Neural progenitor cell (in vitro differentiated cells): ENCODE measurements around the gene FRYL. TPM values are rescaled to one million over a fixed set of nuclear protein-coding genes. Genes with fewer than 3 reads are reported as not detected.
"Not testable (repeated sequence)": the region's sequence is repeated elsewhere in the genome, so short reads cannot be mapped to it uniquely, and the experiment has no call there.

Experiments used
- DNase-seq: peaks from one replicate; pipeline ENCODE4 v3.0.0-alpha.2; 2016; ENCODE audit warnings: low spot score
- H2AFZ ChIP-seq: fragments of 200-600 bp; sonication (generic); replicated peaks from 2 replicates; pipeline ENCODE4 v1.6.1; 2016; ENCODE audit warnings: antibody characterized with exemption
- H3F3A ChIP-seq: fragments of 200-600 bp; sonication (generic); 2 replicates; pipeline ENCODE4 v1.6.1; 2016; ENCODE audit warnings: antibody characterized with exemption, low read depth
- H3K27ac ChIP-seq: fragments of 200-600 bp; sonication (generic); 2 replicates; pipeline ENCODE4 v1.5.1; 2016; ENCODE audit warnings: mild to moderate bottlenecking
- H3K27me3 ChIP-seq: fragments of 200-600 bp; sonication (generic); 2 replicates; pipeline ENCODE4 v1.6.1; 2016; ENCODE audit warnings: mild to moderate bottlenecking, moderate library complexity
- H3K36me3 ChIP-seq: fragments of 200-600 bp; sonication (generic); 2 replicates; pipeline ENCODE4 v1.5.1; 2016
- H3K4me1 ChIP-seq: fragments of 200-600 bp; sonication (generic); 2 replicates; pipeline ENCODE4 v1.6.1; 2016; ENCODE audit warnings: mixed run types
- H3K4me2 ChIP-seq: fragments of 200-600 bp; sonication (generic); 2 replicates; pipeline ENCODE4 v1.6.1; 2016
- H3K4me3 ChIP-seq: fragments of 200-600 bp; sonication (generic); 2 replicates; pipeline ENCODE4 v1.5.1; 2016
- H3K79me2 ChIP-seq: fragments of 200-600 bp; sonication (generic); 2 replicates; pipeline ENCODE4 v1.6.1; 2016; ENCODE audit warnings: low read depth
- H3K9ac ChIP-seq: fragments of 200-600 bp; sonication (generic); 2 replicates; pipeline ENCODE4 v1.6.1; 2016
- H3K9me3 ChIP-seq: fragments of 200-600 bp; sonication (generic); 2 replicates; pipeline ENCODE4 v1.5.1; 2016; ENCODE audit warnings: low read depth
- H4K20me1 ChIP-seq: fragments of 200-600 bp; sonication (generic); 2 replicates; pipeline ENCODE4 v1.6.1; 2016; ENCODE audit warnings: low read depth
- H3K27ac Mint-ChIP-seq: 3 replicates; pipeline ENCODE4 v1.8.0; 2021; ENCODE audit warnings: mixed read lengths
- H3K27me3 Mint-ChIP-seq: 2 replicates; pipeline ENCODE4 v1.8.0; 2022; ENCODE audit warnings: low read depth, mild to moderate bottlenecking, inconsistent platforms, moderate library complexity, mixed read lengths; ENCODE audit not compliant: insufficient read depth
- H3K36me3 Mint-ChIP-seq: 3 replicates; pipeline ENCODE4 v1.8.0; 2021; ENCODE audit warnings: mixed read lengths
- H3K4me1 Mint-ChIP-seq: 3 replicates; pipeline ENCODE4 v1.8.0; 2021; ENCODE audit warnings: mixed read lengths
- H3K4me3 Mint-ChIP-seq: 3 replicates; pipeline ENCODE4 v1.8.0; 2021; ENCODE audit warnings: mild to moderate bottlenecking, moderate library complexity, mixed read lengths
- H3K9me3 Mint-ChIP-seq: 3 replicates; pipeline ENCODE4 v1.8.0; 2020; ENCODE audit warnings: mixed read lengths
- CTCF ChIP-seq: fragments of 200-600 bp; sonication (generic); IDR thresholded peaks from 2 replicates; pipeline ENCODE4 v1.5.1; 2017; ENCODE audit warnings: antibody characterized with exemption, mild to moderate bottlenecking
- EZH2 ChIP-seq: fragments of 200-600 bp; sonication (generic); IDR thresholded peaks from 2 replicates; pipeline ENCODE4 v1.6.1; 2017; ENCODE audit warnings: antibody characterized with exemption, mild to moderate bottlenecking, moderate library complexity
- EZH2phosphoT487 ChIP-seq: fragments of 200-600 bp; sonication (generic); IDR thresholded peaks from 2 replicates; pipeline ENCODE4 v1.6.1; 2017; ENCODE audit warnings: antibody characterized with exemption
- total RNA-seq: library from RNA; depleted of rRNA; stranded (reverse); fragments of >200 nt; gene quantifications from 2 replicates; pipeline ENCODE4 v1.2.3, GENCODE V29; 2015; ENCODE audit warnings: low replicate concordance

The FRYL gene
- total RNA-seq, 1 donor from 2014 or later, result 70.5 TPM

DNA sequence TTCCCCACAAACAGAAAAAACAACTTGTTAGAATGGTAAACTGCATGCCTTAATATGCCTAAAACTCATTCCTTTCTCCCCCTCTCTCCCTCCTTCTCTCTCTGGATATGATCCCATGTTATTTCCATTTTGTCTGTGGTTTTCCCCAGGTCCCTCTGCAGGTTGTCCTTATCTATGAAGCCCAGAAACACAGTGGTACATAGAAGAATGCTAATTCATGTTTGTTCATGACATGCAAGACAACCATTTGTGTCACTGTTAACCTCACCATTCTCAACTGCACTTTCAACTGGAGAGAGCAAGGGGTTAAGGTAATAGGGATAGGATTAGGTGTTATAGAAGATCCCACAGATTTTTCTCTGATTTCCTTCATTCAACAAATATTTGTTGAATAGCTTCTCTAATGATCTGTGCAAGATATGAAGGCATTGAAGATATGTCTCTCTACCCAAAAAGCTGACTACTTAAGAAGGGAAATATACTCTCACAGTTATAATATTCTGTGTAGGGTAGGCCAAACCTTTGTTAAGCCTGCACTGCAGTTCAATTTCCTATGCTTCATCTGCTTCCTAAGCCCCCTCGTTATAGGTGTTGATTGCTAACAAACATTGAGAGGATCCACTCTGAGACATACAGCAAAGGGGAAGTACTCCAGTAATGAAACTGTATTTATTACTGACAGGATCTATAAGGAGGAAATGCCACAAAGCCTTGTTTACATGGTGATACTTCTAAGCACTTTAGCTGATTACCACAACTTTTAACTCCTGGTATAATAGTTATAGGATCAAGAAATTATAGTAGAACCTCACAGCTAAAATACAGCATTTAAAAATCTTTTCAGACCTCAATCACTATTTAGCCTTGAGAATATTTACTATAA, 96.1 kb downstream of the FRYL start:
- Histone ChIP-seq H3K4me2 (no peak overlapping the region), H3K79me2 (peaks cover 72% of the 10 kb centered on the region), H3K27me3 (no peaks in the 10 kb centered on the region), H4K20me1 (peaks cover 48% of the 10 kb centered on the region), H3K4me3 (no peak overlapping the region), H3K27ac (peak overlapping the region; percentile 54), H2AFZ (no peak overlapping the region), H3K36me3 (no peaks in the 10 kb centered on the region), H3K9me3 (no peaks in the 10 kb centered on the region), H3K4me1 (peaks cover 9% of the 10 kb centered on the region), H3K9ac (no peak overlapping the region), H3F3A (peaks cover 11% of the 10 kb centered on the region)
- peaks cover 17% of the 10 kb centered on the region for H3K36me3 Mint-ChIP-seq
- no peak overlapping the region for H3K27ac Mint-ChIP-seq
- H3K27me3 Mint-ChIP-seq, result no peaks in the 10 kb centered on the region
- peaks cover 18% of the 10 kb centered on the region for H3K4me1 Mint-ChIP-seq
- DNase-seq, result no peak
- H3K9me3 Mint-ChIP-seq, result peaks cover 3% of the 10 kb centered on the region
- H3K4me3 Mint-ChIP-seq, result no peak overlapping the region
- no peak for TF ChIP-seq EZH2
- TF ChIP-seq CTCF, result no peak
- TF ChIP-seq EZH2phosphoT487, result no peak

DNA sequence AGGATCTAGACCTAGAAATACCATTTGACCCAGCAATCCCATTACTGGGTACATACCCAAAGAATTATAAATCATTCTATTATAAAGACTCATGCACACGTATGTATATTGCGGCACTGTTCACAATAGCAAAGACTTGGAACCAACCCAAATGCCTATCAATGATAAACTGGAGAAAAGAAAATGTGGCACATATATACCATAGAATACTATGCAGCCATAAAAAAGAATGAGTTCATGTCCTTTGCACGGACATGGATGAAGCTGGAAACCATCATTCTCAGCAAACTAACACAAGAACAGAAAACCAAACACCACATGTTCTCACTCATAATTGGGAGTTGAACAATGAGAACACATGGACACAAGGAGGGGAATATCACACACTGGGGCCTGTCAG, 97.2 kb downstream of the FRYL start:
- not testable (repeated sequence) for H3K27me3 ChIP-seq, H3K4me3 ChIP-seq, H3K4me3 Mint-ChIP-seq, H2AFZ ChIP-seq, H3K27ac ChIP-seq, H3K4me1 ChIP-seq, H3K4me2 ChIP-seq, H3K27me3 Mint-ChIP-seq, H3K36me3 ChIP-seq, DNase-seq, H3K9ac ChIP-seq, H3K9me3 Mint-ChIP-seq, H3K27ac Mint-ChIP-seq, H3K9me3 ChIP-seq
- Histone ChIP-seq H3F3A (peaks cover 11% of the 10 kb centered on the region), H4K20me1 (peaks cover 36% of the 10 kb centered on the region), H3K79me2 (peaks cover 63% of the 10 kb centered on the region)
- Mint-ChIP-seq H3K4me1 (peaks cover 15% of the 10 kb centered on the region), H3K36me3 (peaks cover 19% of the 10 kb centered on the region)

DNA sequence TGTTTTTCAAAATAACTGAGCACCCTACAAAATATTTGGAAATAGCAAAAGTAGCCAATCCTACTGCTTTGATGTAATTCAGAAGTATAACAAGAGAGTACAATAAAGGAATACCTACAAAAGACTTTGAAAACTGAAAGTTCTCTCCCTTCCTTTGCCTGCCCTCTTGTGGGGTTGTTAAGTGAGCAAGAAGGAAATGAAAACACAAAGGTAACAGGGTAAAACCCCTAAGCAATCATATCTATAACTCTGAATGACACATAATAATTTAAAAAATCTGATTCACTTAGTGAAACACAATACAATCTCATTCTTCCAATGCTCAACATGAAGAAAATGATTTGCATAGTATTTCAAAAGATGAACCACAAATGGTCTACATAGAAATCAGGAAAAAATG, 98.2 kb downstream of the FRYL start:
- Histone ChIP-seq H3K9ac (no peak overlapping the region), H3K9me3 (no peaks in the 10 kb centered on the region), H3F3A (peaks cover 11% of the 10 kb centered on the region), H3K79me2 (peaks cover 55% of the 10 kb centered on the region), H3K27ac (no peak overlapping the region), H3K4me2 (no peak overlapping the region), H3K36me3 (peaks cover 4% of the 10 kb centered on the region), H4K20me1 (peaks cover 28% of the 10 kb centered on the region), H3K4me3 (no peak overlapping the region), H3K4me1 (no peaks in the 10 kb centered on the region), H2AFZ (no peak overlapping the region), H3K27me3 (no peaks in the 10 kb centered on the region)
- H3K4me1 Mint-ChIP-seq, result peaks cover 6% of the 10 kb centered on the region
- TF ChIP-seq CTCF (peak; percentile 17), EZH2 (no peak), EZH2phosphoT487 (no peak)
- peaks cover 20% of the 10 kb centered on the region for H3K36me3 Mint-ChIP-seq
- H3K27me3 Mint-ChIP-seq, result no peaks in the 10 kb centered on the region
- peaks cover 7% of the 10 kb centered on the region for H3K9me3 Mint-ChIP-seq
- no peak for DNase-seq
- no peak overlapping the region for H3K4me3 Mint-ChIP-seq
- no peak overlapping the region for H3K27ac Mint-ChIP-seq
